SK-N-DZ (cell line): ENCODE results near the gene LMO2.
A peak's percentile ranks its signal among the peaks of the same experiment; 100 is the strongest.

Source experiments
- DNase-seq: peaks from one replicate; pipeline ENCODE4 v3.0.0-alpha.2; 2015; ENCODE audit warnings: low spot score

LMO2 gene

DNA sequence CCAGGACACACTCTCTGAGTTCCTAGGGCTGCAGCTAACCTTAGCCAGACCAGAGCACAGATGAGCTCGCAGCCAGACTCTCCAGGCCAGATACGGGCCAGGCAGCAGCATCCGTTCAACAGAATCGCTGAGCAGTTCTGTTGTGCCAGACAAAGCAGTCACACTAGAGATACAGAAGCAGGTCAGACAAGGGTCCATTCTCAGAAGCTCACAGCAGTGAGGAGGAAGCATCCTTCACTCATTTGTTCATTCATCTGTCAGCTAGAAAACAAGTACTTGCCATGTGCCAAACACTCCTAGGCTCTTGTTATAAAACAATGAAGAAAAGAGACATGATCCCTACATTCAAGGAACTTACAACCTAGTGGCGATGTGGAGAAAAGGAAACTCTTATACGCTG lies 2.6 kb downstream of the LMO2 start:
- DNase-seq, result no peak

DNA sequence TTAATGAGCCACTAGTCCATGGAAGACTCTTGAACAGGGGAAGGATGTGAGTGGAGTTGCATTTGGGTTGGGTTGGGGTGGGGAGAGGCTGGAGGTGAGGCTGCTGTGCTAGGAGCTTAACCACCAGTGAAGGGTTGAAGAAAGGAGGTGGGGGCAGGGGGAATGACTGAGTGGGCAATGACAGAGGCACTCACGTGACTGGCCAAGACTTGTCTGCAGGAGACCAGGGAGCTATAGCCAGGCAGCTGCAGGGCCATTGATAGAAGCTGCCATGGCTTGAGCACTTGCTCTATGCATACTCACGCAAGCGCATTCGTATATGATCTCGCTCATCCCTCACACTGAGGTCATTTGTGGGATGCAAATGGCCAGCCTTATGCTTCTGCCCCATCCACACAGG lies 4.0 kb downstream of the LMO2 start:
- no peak for DNase-seq

DNA sequence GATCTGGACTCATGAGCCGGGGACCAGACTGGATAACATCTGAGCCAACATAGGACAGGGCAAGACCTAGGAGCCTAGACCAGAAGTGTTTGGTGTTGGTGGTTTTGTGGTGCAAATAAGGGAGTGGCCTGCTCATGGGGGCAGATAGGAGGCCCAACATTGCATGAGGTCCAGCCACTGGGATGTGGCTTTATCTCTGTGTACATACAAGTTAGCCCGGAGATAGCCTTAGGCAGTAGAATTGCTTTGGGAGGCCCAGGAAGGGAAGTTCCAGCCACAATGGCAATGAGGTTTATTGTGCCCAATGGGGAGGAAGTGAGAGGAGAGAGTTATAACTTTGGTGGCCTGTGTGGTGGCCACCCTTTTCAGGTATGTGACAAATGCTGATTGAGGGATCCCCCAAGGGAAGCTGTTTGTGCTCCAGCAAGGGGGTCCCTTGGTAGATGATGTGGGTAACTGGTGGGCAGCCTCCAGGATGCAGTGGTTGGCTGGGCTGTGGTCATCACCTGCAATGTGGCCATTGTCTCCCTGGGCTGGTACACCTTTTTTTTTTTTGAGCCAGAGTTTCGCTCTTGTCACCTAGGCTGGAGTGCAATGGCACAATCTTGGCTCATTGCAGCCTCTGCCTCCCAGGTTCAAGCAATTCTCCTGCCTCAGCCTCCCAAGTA lies 6.4 kb downstream of the LMO2 start:
- no peak for DNase-seq

DNA sequence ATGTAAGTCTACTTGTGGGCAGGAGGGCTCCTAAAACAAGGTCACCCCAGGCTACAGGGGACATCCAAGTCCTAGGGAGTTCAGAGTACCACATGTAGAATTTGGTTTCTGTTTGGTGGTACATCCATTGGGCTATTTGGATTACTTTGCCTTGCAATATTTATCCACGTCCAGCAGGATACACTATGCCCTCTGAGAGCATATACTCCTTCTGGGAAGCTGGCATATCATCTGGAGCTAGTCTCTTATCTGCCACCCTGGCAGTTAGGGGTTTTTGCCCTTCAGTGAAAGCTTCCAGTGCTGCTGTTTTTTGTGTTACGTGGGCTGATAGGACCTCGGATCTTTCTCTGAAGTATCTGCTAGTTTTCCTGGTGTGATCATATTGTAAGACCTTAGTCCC lies 7.3 kb downstream of the LMO2 start:
- DNase-seq, result no peak

DNA sequence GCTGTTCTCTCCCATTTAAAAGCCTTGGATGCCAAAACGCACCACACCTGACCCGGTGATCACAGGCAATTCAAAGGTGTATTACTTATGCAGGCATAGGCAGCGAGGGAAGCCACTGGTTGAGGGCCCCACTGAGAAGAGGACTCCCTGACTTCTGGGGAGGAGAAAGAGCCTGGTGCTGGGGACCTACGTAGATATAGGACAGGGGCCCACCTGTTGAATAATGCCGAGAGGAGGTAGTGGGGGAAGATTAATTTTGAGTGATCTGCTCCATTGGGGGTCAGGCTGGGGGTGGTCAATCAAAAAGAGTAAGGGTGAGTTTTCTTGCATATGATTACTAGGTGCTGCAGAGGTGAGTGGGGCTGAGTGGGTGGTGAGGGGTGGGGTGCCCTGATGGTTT lies 7.8 kb downstream of the LMO2 start:
- DNase-seq, result no peak

DNA sequence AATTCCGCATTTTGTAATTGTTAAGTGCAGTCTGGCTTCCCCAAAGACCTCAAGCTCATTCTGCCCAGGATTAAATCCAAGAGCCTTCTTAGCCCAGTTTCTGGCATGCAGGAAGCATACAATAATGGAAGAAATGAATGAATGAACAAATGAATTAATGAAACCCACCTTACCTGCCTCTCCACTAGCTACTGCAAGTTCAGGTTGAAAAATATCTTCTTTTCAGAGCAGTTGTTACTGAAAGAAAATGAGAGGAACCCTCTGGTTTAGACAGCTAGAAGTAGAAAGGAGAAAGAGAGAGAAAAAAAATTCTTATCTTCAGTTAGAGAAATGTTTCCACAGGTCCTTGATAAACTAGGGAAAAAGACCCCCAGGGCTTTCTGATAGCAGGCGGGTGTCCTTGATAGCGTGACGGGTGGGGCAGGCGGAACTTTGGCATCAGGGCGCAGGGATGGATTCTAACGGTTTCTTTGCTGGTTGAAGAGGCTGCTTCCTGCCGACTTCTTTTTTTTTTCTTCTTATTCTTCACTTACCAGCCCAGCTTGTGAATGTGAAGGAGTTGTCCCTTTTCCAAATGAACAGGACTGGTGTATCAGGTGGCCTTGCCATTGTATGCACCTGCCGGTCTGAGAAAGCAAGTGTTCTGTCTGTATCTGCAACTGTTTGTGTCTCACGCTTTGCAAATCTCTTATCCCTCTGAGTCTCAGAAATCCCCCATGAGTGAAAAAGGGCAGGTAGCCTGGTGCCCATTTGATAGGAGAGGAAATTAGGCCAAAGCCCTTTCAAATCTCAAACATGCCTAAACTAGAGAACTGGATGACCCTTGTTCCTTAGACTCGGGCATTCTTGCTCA lies 10.0 kb downstream of the LMO2 start:
- DNase-seq, result no peak

DNA sequence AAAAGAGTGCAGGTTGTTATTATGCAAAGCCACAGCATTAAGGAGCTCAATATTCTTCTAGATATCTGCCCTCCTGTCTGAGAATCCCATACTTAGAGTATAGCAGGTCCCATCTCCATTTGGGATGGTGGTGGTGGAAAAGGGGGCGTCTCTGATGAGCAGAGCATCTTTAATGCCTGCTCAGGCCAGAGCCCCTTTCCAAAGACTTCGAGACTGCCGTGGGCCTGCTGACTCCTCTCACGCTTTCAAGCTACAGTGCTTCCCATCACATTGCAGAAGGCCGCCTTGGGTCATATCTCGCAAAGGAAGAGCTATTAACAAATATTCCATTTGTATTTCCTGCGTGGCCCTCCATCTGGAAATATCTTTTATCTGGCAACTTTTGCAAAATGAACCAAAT lies 10.9 kb downstream of the LMO2 start:
- DNase-seq, result no peak

DNA sequence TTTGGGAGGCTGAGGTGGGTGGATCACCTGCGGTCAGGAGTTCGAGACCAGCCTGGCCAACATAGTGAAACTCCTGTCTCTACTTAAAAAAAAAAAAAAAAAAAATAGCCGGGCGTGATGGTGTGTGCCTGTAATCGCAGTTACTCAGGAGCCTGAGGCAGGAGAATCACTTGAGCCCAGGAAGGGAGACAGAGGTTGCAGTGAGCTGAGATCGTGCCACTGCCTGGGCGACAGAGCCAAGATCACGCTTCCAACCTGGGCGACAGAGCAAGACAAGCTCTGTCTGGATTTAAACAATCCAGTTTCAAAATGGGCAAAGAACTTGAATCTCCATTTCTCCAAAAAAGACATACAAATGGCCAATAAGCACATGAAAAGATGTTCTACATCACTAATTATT lies 12.5 kb downstream of the LMO2 start:
- DNase-seq, result no peak

DNA sequence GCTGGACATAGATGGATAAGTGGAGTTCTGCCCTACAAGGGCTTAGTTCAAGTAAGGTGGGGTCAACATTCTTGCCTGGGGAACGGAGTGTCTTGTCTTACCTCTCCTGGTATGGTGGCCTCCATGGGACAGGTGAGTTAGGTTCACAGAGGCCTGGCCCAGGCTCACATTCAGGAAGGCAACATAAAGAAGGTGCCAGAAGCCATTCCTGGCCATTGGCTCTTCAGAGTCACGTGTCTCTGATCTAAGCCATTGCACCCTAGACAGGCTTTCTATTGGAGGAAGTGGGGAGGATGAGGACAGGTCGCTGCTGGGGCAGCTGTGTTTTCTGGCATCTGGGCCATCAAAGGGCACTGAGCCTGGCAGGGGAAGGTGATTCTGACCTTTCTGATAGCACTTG lies 14.8 kb downstream of the LMO2 start:
- DNase-seq, result no peak

DNA sequence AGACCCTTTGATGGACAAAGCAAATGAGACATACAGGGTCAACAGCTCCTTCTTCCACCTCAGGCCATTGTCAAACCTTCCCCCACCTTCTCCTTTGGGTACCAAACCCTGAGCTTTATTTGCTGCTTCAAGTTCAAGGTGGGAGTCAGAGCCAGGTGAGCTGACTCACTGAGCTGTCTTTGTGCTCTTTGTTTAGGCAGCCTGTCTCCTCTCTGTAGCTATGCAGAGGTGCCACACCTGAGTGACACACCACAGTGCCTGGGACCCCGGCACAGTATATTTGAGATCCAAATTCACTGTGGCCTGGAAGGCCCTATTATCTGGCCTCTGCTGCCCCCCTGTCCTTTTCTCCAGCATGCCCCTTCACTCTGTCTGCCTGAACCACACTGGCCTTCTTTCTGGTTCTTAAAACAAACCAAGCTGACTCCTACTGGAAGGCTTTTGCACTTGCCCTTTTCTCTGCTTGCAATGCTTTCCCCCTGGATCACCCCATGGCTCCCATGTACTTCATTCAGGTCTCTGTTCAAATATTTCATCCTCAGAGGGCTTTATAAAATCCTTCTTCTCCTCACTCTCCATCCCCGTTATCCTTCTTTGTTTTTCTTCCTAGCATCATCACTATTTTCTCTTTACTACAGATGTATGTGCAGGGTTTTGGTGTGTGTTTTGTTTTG lies 16.1 kb downstream of the LMO2 start:
- no peak for DNase-seq

DNA sequence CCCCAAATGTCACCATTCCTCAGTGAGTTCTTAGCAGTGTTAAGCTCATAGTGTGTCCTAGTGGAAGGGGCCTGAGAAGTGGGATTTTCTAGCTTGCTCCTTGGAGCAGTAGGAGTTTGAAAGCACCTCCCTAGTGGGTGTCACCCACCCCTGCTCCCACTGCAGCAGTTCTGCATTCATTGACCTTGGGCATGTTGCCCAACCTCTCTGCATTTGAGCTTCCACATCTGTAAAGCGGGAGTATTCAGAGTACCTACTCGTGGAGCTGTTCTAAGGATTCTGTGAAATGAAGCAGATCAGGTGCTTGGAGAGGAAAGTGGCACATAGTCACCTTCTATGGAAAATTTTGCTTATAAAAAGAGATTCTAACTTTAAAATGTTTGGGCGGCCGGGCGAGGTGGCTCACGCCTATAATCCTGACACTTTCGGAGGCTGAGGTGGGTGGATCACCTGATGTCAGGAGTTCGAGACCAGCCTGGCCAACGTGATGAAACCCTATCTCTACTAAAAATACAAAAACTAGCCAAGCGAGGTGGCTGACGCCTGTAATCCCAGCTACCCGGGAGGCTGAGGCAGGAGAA lies 16.9 kb downstream of the LMO2 start:
- no peak for DNase-seq

DNA sequence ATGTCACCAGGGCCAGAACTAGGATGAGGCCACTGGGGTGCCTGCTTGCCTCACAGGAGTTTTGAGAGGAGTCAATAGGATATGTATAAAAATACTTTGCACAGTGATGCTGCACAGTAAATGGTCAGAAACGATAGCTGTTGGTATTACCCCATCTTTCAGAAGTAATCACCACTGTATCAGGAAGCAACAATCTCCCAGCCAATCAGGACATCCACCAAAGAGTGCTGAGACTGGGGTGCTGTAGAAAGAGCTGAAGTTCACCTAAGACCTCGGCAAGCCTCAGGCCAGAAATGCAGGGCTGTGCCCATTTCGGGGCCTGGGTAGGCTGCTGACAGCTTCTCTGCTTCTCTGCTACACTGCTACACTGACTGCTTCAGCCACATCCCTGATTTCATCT lies 17.4 kb downstream of the LMO2 start:
- no peak for DNase-seq

DNA sequence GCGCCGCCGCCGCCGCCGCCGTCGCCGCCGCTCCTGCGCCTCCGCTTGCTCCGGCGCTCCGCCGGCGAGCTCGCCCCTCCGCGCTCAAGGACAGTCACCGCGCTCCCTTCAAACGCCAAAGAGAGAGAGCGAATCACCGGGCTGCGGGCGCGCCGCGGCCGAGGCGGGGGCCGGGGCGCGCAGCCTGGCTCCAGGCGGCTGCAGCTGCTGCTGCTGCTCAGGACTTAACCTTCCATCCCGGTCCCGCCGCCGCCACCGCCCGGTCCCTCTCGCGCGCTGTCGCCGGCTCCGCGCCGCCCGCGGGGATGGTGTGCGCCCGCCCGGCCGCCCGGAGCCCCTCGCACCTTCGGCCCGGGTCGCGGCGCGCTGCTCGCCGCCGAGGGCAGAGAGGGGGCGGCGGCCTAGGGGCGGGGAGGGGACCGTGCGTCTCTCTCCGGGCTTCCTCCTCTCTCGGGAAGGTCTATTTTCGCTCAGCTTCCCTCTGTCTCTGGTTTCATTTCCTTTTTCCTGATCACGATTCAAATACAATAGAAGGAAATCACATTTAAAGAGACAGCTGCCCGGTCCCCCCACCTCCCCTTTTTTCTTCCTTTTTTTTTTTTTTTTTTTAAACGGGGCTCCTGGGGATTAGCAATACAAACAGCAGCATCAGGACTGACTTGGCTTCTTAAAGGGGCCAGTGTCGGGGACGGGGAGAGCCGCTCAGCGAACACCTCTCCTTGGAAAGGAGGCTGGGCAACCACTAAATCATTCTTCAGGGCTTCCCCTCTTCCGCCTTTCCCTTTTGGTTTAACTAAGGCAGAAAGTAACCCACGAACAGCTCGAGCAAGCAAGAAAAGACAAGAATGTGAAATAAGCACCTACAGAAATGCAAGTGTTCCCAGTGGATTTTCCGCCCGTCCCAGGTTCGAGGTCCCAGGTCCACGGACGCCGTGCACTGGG lies 22.1 kb downstream of the LMO2 start:
- DNase-seq, result peak; percentile 21

DNA sequence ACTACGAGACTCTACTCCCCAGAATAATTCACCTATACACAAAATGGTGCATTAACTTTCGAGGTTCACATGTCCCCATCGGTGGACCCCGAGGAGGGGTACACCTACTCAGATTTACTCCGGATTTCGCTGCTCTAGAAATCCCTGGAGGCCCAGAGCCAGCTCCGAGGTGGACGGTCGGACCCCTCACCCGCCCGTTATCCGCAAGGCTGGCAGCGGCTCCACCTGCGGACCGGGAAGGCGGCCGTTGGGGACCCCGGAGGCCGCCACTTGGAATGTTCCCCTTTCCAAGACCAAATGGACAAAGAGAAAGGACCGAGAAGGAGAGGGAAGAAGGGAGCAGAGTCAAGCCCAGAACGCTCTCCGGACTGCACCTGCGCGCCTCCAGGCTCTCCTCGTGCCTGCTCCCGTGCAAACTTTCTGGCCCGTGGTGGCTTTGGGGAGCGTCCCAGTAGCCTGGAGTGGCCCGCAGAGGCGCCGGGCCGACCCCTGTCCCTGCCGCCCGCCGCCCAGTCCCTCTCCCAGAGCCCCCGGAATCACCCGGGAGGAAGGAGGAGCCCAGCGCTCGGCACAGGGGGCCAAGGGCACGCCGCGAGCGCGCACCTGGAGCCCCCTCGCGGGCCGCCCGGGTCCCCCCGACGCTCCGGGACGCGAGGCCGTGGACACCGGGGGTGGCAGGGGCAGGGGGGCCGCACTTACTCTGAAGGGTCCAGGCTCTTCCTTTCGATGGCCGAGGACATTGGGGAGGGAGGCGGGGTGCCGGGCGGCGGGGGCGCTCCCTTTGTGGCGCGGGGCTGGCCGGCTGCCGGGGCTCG lies 23.0 kb downstream of the LMO2 start:
- no peak for DNase-seq

DNA sequence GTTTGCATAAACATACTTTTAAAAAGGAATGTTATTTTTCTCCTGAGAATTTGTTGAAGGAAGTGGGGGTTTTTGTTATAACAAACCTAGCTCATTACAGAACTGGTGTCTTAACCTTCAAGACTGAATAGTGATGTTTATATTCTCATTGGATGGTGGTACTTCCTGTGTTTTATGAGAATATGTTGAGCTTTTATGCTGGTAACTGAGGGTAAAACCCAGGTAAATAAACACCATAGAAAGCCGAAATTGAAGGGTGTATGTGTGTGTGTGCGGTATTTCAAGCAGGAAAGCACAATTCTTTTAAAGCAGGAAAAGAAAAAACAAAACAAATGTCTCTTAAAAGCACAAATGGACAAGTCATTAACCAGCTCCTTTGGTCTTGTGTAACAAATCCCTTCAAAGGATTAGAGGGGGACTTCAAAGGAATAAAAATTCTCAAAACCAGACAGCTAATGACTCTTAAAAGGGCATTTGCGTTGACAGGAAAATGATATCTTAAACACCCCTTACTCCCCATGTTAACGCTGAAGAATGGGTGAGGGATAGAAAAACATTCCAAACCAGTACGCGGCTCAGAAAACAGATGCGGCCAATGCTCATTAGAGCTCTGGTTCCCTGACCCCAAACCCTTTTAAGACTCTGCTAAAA lies 23.8 kb downstream of the LMO2 start:
- no peak for DNase-seq

DNA sequence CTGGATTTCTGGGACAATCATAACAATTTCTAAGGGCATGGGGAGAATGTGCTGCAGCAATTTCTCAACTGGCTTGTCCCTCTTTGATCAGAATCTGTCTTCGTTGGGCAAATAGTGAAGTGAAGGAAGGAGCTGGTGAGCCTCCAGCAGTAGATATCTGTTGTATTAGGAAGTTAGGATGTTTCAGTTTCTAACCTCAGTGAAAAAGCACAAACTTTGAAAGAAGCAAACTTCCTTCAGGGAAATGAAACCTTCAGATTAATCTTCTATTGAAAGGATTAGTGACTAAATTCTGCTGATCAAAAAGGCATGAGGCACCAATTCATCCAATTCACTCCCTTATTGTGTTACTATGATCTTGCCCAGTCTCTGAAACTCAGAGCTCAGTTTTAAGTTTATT lies 24.3 kb downstream of the LMO2 start:
- DNase-seq, result no peak

DNA sequence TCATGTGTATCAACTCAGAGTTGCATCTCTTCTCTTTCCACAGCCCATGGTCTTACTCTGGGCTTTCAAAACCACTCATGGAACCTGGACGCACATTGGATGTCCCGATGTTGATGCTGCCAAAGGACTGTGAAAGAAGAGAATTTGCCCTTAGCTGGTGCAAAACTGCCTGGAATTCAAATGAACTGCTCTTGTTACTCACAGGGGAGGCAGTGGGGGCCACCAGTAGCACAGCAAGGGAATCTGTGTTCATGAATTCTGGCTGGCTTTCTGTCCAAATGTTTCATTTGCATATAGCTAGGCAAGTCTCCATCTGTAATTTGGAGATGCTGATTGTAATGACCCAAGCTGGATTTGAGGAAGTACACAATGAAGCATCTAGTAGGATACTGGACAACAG lies 24.9 kb downstream of the LMO2 start:
- no peak for DNase-seq

DNA sequence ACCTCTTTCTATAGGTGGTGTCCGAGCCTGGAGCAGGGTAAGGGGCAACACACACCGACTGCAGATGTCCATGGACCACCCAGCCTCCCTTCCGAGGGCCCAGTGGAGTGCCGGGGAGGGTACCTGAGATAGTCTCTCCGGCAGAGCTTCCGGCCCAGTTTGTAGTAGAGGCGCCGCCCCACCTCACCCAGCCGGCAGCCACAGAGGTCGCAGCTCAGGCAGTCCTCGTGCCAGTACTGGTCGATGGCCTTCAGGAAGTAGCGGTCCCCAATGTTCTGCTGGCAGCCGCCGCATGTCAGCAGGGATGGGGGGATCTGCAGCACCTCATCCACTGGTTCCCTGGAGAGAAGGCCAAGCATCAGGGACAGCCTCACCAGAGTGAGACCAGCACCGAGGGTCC lies 27.4 kb downstream of the LMO2 start:
- no peak for DNase-seq

DNA sequence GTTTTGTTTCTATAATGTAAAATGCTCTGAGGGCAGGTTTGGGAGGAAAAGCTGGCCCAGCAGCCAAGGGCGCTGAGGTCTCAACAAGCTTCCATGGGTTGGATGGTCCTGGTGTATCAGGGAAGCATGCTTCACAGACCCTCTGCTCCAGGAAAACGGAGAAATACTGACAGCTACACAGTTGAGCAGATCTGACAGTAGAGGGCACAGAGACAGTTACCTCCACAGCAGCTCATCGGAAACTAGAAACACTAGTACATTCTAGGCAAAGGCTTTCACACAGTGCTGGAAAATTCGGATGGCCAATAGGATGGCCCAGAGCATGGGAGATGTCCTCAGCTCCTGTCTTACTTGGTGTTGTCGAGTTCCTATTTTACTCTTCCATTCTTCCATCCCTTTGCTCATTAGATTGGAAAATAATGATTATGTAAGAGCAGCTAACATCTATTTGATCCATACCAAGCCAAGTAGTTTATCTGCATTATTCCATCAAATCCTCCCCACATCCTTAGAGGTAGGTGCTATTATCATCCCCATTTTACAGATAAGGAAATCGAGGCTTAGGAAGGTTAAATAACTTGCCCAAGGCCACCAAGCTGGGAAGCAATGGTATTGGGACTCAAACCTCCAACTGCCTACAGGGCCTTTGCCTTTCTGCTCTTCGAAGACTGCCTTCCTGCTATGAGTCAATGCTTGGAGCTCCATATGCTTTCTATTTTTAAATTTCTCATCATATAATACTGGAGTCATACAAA lies 28.3 kb downstream of the LMO2 start:
- no peak for DNase-seq
